Activated CD4-positive, alpha-beta memory T cell treated with anti-CD3 and anti-CD28 coated beads, Interleukin-2, amount 10 ng/mL, durations not matched to agents 7 days and 5 days (primary cell): Measurements from ENCODE around the gene PPCDC. TPM values are rescaled to one million over a fixed set of nuclear protein-coding genes. Genes with fewer than 3 reads are reported as not detected.
A peak's percentile ranks its signal among the peaks of the same experiment; 100 is the strongest.

ENCODE experiments used
- CTCF ChIA-PET: fragments of 350-600 bp; sonication (Branson Sonifier 250); formaldehyde crosslinking; loops from one replicate; lab custom pipeline; 2021; ENCODE audit warnings: antibody characterized with exemption, inconsistent platforms; lab: Charles Lee
- POLR2A ChIA-PET: fragments of 350-600 bp; sonication (Branson Sonifier 250); formaldehyde crosslinking; loops from one replicate; lab custom pipeline; 2021; ENCODE audit warnings: antibody characterized with exemption; lab: Charles Lee
- DNase-seq: peaks from one replicate; pipeline ENCODE4 v3.0.0-alpha.2; 2020
- H3K27ac Mint-ChIP-seq: one replicate; pipeline ENCODE4 v1.8.0; 2021; ENCODE audit warnings: mild to moderate bottlenecking, mixed read lengths
- H3K27me3 Mint-ChIP-seq: one replicate; pipeline ENCODE4 v1.8.0; 2021; ENCODE audit warnings: mixed read lengths
- H3K36me3 Mint-ChIP-seq: one replicate; pipeline ENCODE4 v1.8.0; 2021; ENCODE audit warnings: low read depth, mixed read lengths
- H3K4me1 Mint-ChIP-seq: one replicate; pipeline ENCODE4 v1.8.0; 2021; ENCODE audit warnings: mixed read lengths
- H3K4me3 Mint-ChIP-seq: one replicate; pipeline ENCODE4 v1.8.0; 2021; ENCODE audit warnings: mild to moderate bottlenecking, mixed read lengths
- H3K9me3 Mint-ChIP-seq: one replicate; pipeline ENCODE4 v1.8.0; 2021; ENCODE audit warnings: mixed read lengths
- total RNA-seq, 2 experiments: library from RNA; stranded (reverse); gene quantifications; one replicate each; pipeline ENCODE4 v1.2.3, GENCODE V29; 2021

Gene PPCDC
- total RNA-seq, 2 experiments from 2014 or later, result 43.0 to 50.2 TPM

DNA sequence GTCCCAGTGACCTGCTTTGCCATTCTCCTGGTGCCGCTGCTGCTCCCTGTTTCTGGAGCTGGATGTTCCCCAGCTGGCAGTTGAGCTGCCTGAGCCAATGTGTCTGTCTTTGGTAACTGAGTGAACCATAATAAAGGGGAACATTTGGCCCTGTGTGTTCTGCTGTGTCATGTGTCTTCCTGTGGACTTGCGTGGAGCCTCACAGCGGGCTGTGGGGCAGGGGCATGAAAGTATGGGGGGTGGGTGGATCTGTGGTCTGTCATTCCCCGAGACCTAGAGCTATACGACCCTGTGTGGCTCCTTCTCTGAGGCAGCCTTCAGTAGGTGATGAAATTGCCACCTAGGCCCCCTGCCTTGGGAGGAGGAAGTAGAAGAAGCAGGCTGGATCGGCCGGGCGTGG is 2.0 kb upstream of the PPCDC start:
- no peak overlapping the region for H3K4me3 Mint-ChIP-seq
- no peak overlapping the region for H3K27ac Mint-ChIP-seq
- no peaks in the 10 kb centered on the region for H3K27me3 Mint-ChIP-seq
- H3K9me3 Mint-ChIP-seq, result no peaks in the 10 kb centered on the region
- H3K36me3 Mint-ChIP-seq, result peaks cover 8% of the 10 kb centered on the region
- DNase-seq, result no peak
- POLR2A ChIA-PET, result interaction anchor here (0.5 kb wide), 1 partner anchor 166 kb away, joined by 3 read pairs; no protein-coding TSS in a partner anchor
- CTCF ChIA-PET, result interaction anchor here (0.6 kb wide), 1 partner anchor 85 kb away, joined by 3 read pairs; no protein-coding TSS in a partner anchor
- peaks cover 20% of the 10 kb centered on the region for H3K4me1 Mint-ChIP-seq

DNA sequence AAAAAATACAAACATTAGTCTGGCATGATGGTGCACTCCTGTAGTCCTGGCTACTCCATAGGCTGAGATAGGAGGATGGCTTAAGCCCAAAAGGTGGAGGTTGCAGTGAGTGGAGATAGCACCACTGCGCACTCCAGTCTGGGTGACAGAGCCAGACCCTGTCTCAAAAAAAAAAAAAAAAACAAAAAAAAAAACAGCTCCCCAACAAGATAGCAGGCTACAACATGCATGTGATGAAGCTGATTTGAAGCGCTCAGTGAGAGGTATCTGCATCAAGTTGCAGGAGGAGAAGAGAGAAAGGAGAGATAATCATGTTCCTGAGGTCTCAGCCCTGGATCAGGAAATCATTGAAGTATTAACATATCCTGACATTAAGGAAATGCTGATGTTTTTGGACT is 608 bp upstream of the PPCDC start:
- POLR2A ChIA-PET, result interaction anchor here (0.7 to 4.3 kb wide), 34 partner anchors 8 to 617 kb away, joined by 3 to 47 read pairs (median 5); partner anchors contain the start of genes C15orf39, COX5A, IMP3 and PTPN9
- H3K36me3 Mint-ChIP-seq, result peaks cover 9% of the 10 kb centered on the region

DNA sequence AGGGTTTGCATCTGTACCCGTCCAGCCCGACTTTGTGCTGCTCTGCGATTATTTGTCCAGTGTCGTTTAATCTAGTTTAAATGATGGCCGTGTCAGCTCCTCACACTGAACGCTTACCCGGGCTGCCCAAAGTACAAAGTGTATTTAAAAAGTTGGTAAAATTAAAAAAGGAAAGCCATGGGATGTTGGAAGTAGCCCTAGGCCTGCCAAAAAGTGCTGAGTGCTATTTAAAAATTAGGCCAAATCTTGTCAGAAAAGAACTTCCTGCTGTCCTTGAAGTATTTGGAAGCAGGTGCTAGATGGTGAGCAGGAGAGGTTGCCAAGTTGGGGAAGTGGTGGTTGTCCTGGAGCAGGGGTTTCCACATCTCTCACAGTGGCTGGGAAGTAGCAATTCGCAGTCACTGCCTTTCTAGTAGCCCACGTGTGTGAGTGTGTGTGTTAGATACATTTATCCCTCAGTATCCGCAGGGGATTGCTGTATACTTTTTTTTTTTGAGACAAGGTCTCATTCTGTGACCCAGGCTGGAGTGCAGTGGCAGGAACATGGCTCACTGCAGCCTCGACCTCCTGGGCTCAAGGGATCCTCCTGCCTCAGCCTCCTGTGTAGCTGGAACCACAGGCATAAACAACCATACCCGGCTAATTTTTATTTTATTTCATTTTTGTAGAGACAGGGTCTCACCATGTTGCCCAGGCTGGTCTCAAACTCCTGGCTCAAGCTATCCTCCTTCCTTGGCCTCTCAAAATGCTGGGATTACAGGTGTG is 664 bp downstream of the PPCDC start:
- ChIA-PET POLR2A (interaction anchor here (0.6 to 4.3 kb wide), 38 partner anchors 8 to 616 kb away, joined by 3 to 47 read pairs (median 5); partner anchors contain the start of genes C15orf39, COX5A, IMP3 and PTPN9), CTCF (interaction anchor here (0.7 to 6.3 kb wide), 12 partner anchors 9 to 345 kb away, joined by 3 to 39 read pairs (median 6); partner anchors contain the start of genes C15orf39, MAN2C1 and RPP25)
- H3K9me3 Mint-ChIP-seq, result no peaks in the 10 kb centered on the region
- peak overlapping the region; percentile 83 for H3K27ac Mint-ChIP-seq
- peaks cover 9% of the 10 kb centered on the region for H3K36me3 Mint-ChIP-seq
- DNase-seq, result no peak
- H3K4me3 Mint-ChIP-seq, result peak overlapping the region; percentile 94
- peaks cover 19% of the 10 kb centered on the region for H3K4me1 Mint-ChIP-seq
- no peaks in the 10 kb centered on the region for H3K27me3 Mint-ChIP-seq

More for the DNA sequence above, 608 bp upstream of the PPCDC start:
- H3K4me3 Mint-ChIP-seq, result peak overlapping the region; percentile 94
- CTCF ChIA-PET, result interaction anchor here (0.7 to 4.4 kb wide), 9 partner anchors 8 to 346 kb away, joined by 3 to 33 read pairs (median 4); partner anchors contain the start of genes C15orf39 and MAN2C1
- DNase-seq, result no peak
- H3K9me3 Mint-ChIP-seq, result no peaks in the 10 kb centered on the region
- H3K4me1 Mint-ChIP-seq, result peaks cover 18% of the 10 kb centered on the region
- no peak overlapping the region for H3K27ac Mint-ChIP-seq
- H3K27me3 Mint-ChIP-seq, result no peaks in the 10 kb centered on the region

DNA sequence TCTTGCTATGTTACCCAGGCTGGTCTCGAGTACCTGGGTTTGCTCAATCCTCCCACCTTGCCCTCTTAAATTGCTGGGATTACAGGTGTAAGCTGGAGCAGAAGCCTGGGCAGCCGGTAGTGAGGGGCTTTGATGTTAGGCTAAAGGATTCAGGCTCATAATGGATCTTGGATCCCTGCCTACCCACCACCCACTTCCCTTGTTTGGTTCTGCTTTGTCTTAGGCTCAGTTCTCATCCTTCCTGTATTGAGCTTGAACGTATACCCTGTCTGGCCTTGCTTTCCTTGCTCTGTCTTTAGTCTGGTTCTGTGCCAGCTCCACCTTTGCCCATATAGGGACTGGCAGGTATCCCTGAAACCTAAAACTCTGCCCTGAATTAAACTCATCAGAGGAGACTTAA is 1.7 kb downstream of the PPCDC start:
- H3K4me3 Mint-ChIP-seq, result peak overlapping the region; percentile 94
- H3K4me1 Mint-ChIP-seq, result peaks cover 26% of the 10 kb centered on the region
- ChIA-PET CTCF (interaction anchor here (1.3 to 6.3 kb wide), 7 partner anchors 13 to 343 kb away, joined by 3 to 39 read pairs (median 16); partner anchors contain the start of genes C15orf39 and MAN2C1), POLR2A (interaction anchor here (0.8 to 4.3 kb wide), 10 partner anchors 10 to 431 kb away, joined by 3 to 47 read pairs (median 6); partner anchors contain the start of genes C15orf39, MAN2C1, RPP25 and SCAMP5)
- no peaks in the 10 kb centered on the region for H3K9me3 Mint-ChIP-seq
- peaks cover 13% of the 10 kb centered on the region for H3K36me3 Mint-ChIP-seq
- DNase-seq, result no peak
- no peaks in the 10 kb centered on the region for H3K27me3 Mint-ChIP-seq
- H3K27ac Mint-ChIP-seq, result peak overlapping the region; percentile 36

DNA sequence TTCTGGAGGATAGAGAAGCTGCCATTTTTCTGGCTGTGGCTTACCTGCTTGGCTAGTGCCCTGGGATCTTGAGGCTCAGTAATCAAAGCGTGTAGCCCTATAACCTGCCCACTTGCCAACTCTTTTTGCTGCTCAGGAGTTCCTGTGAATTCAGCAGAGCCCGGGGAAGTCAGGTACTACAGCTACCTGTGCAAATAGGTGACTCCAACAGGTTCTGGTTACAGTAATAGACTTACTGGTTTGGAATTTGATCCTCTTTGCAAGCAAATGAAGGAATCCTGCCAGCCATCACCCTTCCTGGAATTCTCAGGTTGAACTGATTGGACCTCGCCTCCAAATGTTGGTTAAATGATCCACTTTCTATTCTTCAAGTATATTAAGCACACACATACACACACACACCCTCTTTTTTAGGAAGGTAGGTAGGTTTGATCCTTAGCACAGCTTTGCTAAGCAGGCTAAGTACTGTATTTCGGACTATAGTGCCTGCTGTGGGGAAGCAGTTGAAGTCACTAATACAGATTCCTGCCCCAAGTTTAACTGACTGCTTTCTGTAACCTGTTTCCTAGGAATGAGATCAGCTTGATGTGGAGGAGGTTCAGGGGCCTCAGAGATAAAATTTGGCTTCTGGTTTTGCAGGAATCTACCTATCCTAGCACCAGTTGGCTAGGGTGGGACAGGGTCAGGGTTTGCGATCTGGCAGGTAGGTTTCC is 2.3 kb downstream of the PPCDC start:
- peaks cover 30% of the 10 kb centered on the region for H3K4me1 Mint-ChIP-seq
- CTCF ChIA-PET, result interaction anchor here (1.4 to 6.3 kb wide), 5 partner anchors 12 to 343 kb away, joined by 3 to 39 read pairs (median 16); partner anchors contain the start of genes C15orf39 and MAN2C1
- peaks cover 13% of the 10 kb centered on the region for H3K36me3 Mint-ChIP-seq
- DNase-seq, result no peak
- H3K27ac Mint-ChIP-seq, result no peak overlapping the region
- peak overlapping the region; percentile 94 for H3K4me3 Mint-ChIP-seq
- H3K27me3 Mint-ChIP-seq, result no peaks in the 10 kb centered on the region
- H3K9me3 Mint-ChIP-seq, result no peaks in the 10 kb centered on the region
- POLR2A ChIA-PET, result interaction anchor here (0.8 to 4.3 kb wide), 10 partner anchors 9 to 430 kb away, joined by 3 to 47 read pairs (median 5); partner anchors contain the start of genes C15orf39, MAN2C1, RPP25 and SCAMP5

DNA sequence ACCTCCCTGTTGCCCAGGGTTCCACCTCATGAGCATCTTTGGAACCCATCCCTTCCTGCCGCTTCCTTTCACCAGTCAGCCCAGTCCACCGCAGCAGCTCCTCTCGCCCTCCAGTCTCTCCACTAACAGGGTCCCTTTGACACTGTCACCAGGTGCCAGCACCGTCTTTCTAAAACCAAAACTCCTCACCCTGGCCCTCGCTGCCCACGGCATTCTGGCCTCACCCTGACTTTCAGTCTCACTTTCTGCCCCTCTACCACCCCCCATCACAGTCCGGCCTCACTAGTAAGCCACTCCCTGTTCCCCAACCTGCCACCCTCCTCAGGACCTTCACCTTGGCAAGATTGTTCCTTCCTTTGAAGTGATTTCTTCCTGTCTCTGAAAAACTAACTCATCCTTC is 4.2 kb downstream of the PPCDC start:
- POLR2A ChIA-PET, result interaction anchor here (1.5 kb wide), 1 partner anchor 176 kb away, joined by 6 read pairs; no protein-coding TSS in a partner anchor
- CTCF ChIA-PET, result interaction anchor here (1.0 to 6.3 kb wide), 4 partner anchors 9 to 177 kb away, joined by 3 to 39 read pairs (median 3); partner anchors contain the start of gene C15orf39
- H3K27me3 Mint-ChIP-seq, result no peaks in the 10 kb centered on the region
- peaks cover 28% of the 10 kb centered on the region for H3K36me3 Mint-ChIP-seq
- H3K9me3 Mint-ChIP-seq, result no peaks in the 10 kb centered on the region
- H3K4me3 Mint-ChIP-seq, result no peak overlapping the region
- H3K27ac Mint-ChIP-seq, result no peak overlapping the region
- no peak for DNase-seq
- peaks cover 49% of the 10 kb centered on the region for H3K4me1 Mint-ChIP-seq

DNA sequence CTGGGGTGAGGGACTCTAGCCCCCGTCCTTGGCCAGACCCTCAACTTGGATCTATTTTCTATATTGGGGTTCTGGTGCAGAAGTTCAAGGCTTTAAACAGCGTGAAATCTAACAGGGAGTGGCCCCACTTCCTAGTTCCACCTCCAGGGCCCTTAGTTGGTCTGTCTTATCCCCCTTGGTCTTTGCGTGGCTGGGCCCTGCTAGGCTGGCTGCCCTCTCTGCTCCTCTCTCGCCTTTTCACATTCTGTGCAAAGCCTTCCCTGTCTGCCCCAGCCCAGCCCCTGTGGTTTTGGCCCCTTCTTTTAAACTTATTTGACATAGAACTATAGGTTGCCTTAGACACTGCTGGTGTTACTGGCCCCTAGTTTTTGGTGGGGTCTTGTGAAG is 5.6 kb downstream of the PPCDC start:
- POLR2A ChIA-PET, result interaction anchor here (0.9 to 1.7 kb wide), 10 partner anchors 9 to 612 kb away, joined by 3 to 15 read pairs (median 3); partner anchors contain the start of gene C15orf39
- Mint-ChIP-seq H3K36me3 (peaks cover 30% of the 10 kb centered on the region), H3K27ac (no peak overlapping the region), H3K4me1 (peaks cover 47% of the 10 kb centered on the region), H3K27me3 (no peaks in the 10 kb centered on the region), H3K4me3 (no peak overlapping the region), H3K9me3 (no peaks in the 10 kb centered on the region)
- DNase-seq, result no peak
- CTCF ChIA-PET, result interaction anchor here (0.7 to 6.3 kb wide), 13 partner anchors 9 to 339 kb away, joined by 3 to 53 read pairs (median 5); partner anchors contain the start of genes C15orf39 and MAN2C1

DNA sequence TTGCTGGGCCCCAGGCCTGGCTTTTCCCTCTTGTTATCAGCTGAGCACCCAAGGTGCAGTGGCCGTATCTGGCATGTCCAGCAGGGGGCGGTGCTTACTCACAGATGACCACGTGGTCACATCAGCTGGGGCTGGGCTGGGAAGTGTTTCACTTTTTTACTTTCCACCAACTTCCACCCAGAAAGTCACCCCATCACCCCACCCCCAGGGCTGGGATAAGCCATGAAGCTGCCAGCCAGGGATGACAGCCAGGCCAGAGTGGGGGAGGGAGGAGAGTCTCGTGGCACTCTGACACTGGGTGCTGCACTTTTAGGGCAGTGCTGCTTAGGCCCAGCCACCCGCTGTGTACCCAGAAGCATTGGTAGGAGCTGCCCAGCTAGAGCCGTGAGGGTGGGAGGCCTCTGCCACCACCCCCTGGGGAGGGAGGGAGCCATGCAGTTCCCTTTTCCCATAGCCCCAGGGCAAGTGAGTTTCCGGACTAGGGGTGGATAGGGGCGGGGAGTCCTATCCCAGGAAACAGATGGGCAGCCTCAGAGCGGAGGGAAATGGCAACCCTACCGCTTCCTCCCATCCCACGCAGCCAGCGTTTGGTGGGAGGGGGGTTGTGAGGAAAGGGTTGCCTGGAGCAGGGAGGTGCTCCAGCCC is 6.1 kb downstream of the PPCDC start:
- no peaks in the 10 kb centered on the region for H3K9me3 Mint-ChIP-seq
- CTCF ChIA-PET, result interaction anchor here (0.7 to 6.3 kb wide), 16 partner anchors 8 to 338 kb away, joined by 3 to 53 read pairs (median 4); partner anchors contain the start of genes C15orf39 and MAN2C1
- H3K4me3 Mint-ChIP-seq, result no peak overlapping the region

DNA sequence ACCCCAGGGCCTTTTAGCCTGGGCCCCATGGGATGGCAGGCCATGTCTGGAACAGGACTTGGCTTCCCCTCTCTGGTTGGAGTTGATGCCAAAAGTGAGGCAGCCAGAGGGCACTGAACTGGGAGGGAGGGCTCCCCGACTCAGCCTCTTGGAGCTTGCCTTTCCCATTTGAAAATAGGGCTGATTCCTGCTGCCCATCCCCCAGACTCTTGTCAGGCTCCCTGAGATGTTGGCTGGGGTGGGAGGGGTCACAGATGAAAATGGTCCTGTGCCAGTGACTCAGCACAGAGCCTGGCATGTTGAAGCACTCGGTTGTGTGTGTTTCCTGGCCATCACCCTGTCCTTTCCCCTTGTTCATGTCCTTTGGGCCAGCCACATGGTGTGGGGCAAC is 6.6 kb downstream of the PPCDC start:
- CTCF ChIA-PET, result interaction anchor here (0.7 to 6.3 kb wide), 13 partner anchors 8 to 338 kb away, joined by 3 to 53 read pairs (median 5); partner anchors contain the start of genes C15orf39 and MAN2C1
- Mint-ChIP-seq H3K4me1 (peaks cover 37% of the 10 kb centered on the region), H3K27ac (no peak overlapping the region), H3K4me3 (no peak overlapping the region), H3K9me3 (no peaks in the 10 kb centered on the region), H3K27me3 (no peaks in the 10 kb centered on the region), H3K36me3 (peaks cover 30% of the 10 kb centered on the region)
- DNase-seq, result no peak
- POLR2A ChIA-PET, result interaction anchor here (0.9 to 1.8 kb wide), 10 partner anchors 8 to 610 kb away, joined by 3 to 15 read pairs (median 4); partner anchors contain the start of gene C15orf39

More for the DNA sequence above, 6.1 kb downstream of the PPCDC start:
- H3K27me3 Mint-ChIP-seq, result no peaks in the 10 kb centered on the region
- H3K4me1 Mint-ChIP-seq, result peaks cover 42% of the 10 kb centered on the region
- POLR2A ChIA-PET, result interaction anchor here (0.9 to 1.7 kb wide), 10 partner anchors 8 to 611 kb away, joined by 3 to 15 read pairs (median 3); partner anchors contain the start of gene C15orf39
- DNase-seq, result peak; percentile 91
- peak overlapping the region; percentile 59 for H3K27ac Mint-ChIP-seq
- peaks cover 30% of the 10 kb centered on the region for H3K36me3 Mint-ChIP-seq

DNA sequence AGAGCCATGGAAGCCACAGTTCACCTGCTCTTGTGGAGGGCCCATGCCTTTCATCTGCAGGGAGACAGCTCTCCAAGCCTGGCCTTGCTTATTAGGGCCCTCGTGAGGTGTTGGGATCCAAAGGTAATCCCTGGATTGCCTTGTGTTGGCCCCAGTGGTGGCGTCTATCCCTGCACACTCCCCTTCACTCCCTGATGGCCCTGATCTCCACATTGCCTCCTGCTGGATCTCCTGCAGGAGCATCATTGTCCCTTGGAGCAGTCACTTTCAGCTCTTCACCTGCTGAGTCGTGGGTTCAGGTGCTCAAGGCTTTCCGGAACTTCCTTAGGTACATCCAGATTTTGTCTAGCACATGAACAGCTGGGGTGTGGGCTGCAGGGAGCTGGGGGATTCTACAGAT is 7.0 kb downstream of the PPCDC start:
- no peaks in the 10 kb centered on the region for H3K9me3 Mint-ChIP-seq
- no peaks in the 10 kb centered on the region for H3K27me3 Mint-ChIP-seq
- no peak overlapping the region for H3K27ac Mint-ChIP-seq
- peaks cover 32% of the 10 kb centered on the region for H3K36me3 Mint-ChIP-seq
- no peak for DNase-seq
- CTCF ChIA-PET, result interaction anchor here (0.7 to 6.3 kb wide), 7 partner anchors 12 to 338 kb away, joined by 3 to 53 read pairs (median 6); partner anchors contain the start of genes C15orf39 and MAN2C1
- peaks cover 33% of the 10 kb centered on the region for H3K4me1 Mint-ChIP-seq
- no peak overlapping the region for H3K4me3 Mint-ChIP-seq
- POLR2A ChIA-PET, result interaction anchor here (0.9 to 1.8 kb wide), 5 partner anchors 13 to 424 kb away, joined by 3 to 14 read pairs (median 5); partner anchors contain the start of gene C15orf39

DNA sequence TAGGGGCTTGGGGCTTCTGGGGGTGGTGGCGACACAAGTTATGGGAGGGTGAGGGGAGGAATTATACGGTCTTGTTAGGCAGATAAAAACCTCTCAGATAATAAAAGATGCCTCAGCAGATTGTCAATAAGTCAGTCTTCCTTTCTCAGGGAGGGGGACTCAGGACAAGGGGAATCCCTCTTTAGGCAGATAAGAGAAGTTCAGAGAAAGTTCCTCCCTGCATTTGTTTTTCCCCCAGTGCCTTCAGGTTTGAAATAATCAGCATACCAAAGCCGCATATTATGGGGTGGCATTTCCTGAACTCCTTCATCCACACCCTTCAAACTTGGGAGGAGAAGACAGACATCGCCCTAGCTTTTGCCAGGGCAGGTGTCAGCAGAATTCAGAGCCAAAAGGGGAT is 8.5 kb downstream of the PPCDC start:
- Mint-ChIP-seq H3K27ac (peak overlapping the region; percentile 36), H3K4me3 (no peak overlapping the region), H3K27me3 (no peaks in the 10 kb centered on the region), H3K36me3 (peaks cover 32% of the 10 kb centered on the region), H3K4me1 (peaks cover 40% of the 10 kb centered on the region), H3K9me3 (no peaks in the 10 kb centered on the region)
- ChIA-PET POLR2A (interaction anchor here (0.8 to 1.8 kb wide), 4 partner anchors 8 to 422 kb away, joined by 3 to 9 read pairs (median 4); partner anchors contain the start of gene PPCDC), CTCF (interaction anchor here (3.9 kb wide), 1 partner anchor 172 kb away, joined by 53 read pairs; no protein-coding TSS in a partner anchor)
- DNase-seq, result no peak
